Prostate gland (tissue), 2 donors: ENCODE data around the gene ENAH.

Experiments
- CTCF ChIP-seq, 4 experiments: fragments of 200-600 bp in 2 of 4; fragments of 450-650 bp in 2 of 4; sonication (generic) in 2 of 4; IDR thresholded peaks; 1 replicate in 3 of 4; 2 replicates in 1 of 4; pipeline ENCODE4 v1.5.1; 2016 to 2019; ENCODE audit warnings: antibody characterized with exemption in 4 of 4, mild to moderate bottlenecking in 2 of 4, moderate library complexity in 2 of 4
- POLR2A ChIP-seq: fragments of 450-650 bp; IDR thresholded peaks from one replicate; pipeline ENCODE4 v1.6.1; 2016; ENCODE audit warnings: antibody characterized with exemption, mild to moderate bottlenecking
- POLR2AphosphoS5 ChIP-seq: sonication (generic); formaldehyde crosslinking; IDR thresholded peaks from one replicate; pipeline ENCODE4 v1.6.1; 2017; ENCODE audit warnings: antibody characterized with exemption

- TF ChIP-seq POLR2A (peak; percentile 12), CTCF (IDR thresholded peaks at IDR 0.05) (no peak), POLR2AphosphoS5 (no peak)
Measured at GRCh38 chr1:225654688-225655508, 2.0 kb upstream of the ENAH start.
